SU-DHL-6 (cell line): ENCODE measurements around the gene UQCR10.

ENCODE experiments used
- EZH2phosphoT487 ChIP-seq: fragments of 200-600 bp; sonication (generic), shearing (Covaris generic); conservative IDR thresholded peaks from 2 replicates; pipeline ENCODE4 v1.6.1; 2018; ENCODE audit warnings: mild to moderate bottlenecking, antibody characterized with exemption, low read length, moderate library complexity, mixed read lengths
- TF ChIP-seq, protein P1 (sequence below): fragments of 200-600 bp; sonication (generic); IDR thresholded peaks from one replicate; pipeline ENCODE4 v1.5.1; 2017; ENCODE audit warnings: antibody characterized with exemption, mild to moderate bottlenecking, low read length, moderate library complexity; ENCODE audit not compliant: insufficient read depth, poor library complexity, severe bottlenecking

DNA sequence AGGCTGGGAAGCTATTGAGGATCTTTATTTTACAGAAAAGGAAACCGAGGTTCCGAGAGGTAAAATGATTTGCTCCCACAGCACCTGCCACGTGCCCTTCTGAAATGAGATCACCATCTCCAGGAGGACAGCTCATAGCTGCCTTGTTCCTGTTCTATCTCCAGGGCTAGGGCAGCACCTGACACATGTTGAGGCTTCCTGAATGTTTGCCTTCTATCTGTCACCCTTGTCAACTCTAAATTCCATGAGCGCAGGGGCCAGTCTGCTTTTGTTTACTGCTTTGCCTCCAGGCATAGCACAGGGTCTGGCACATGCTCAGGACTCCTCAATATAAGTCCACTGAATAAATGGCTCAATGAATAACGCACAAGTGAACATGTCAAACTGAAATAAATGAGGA, 46.8 kb downstream of the UQCR10 start:
- TF ChIP-seq, protein P1, sequence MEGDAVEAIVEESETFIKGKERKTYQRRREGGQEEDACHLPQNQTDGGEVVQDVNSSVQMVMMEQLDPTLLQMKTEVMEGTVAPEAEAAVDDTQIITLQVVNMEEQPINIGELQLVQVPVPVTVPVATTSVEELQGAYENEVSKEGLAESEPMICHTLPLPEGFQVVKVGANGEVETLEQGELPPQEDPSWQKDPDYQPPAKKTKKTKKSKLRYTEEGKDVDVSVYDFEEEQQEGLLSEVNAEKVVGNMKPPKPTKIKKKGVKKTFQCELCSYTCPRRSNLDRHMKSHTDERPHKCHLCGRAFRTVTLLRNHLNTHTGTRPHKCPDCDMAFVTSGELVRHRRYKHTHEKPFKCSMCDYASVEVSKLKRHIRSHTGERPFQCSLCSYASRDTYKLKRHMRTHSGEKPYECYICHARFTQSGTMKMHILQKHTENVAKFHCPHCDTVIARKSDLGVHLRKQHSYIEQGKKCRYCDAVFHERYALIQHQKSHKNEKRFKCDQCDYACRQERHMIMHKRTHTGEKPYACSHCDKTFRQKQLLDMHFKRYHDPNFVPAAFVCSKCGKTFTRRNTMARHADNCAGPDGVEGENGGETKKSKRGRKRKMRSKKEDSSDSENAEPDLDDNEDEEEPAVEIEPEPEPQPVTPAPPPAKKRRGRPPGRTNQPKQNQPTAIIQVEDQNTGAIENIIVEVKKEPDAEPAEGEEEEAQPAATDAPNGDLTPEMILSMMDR, result no peak
- no peak for TF ChIP-seq EZH2phosphoT487
